DMS153 treated with DMSO at 0.1 percent for 48 hours (cell line): Measurements from ENCODE around the gene MUC5B.
"Not testable (repeated sequence)": the region's sequence is repeated elsewhere in the genome, so short reads cannot be mapped to it uniquely, and the experiment has no call there.

Experiments used
- DNase-seq: peaks from one replicate; lab custom pipeline; 2025; ENCODE audit not compliant: unreplicated experiment; lab: John Stamatoyannopoulos, UW

MUC5B gene

GRCh38 chr11:1201395-1202153 lies 21.3 kb upstream of the MUC5B start:
- DNase-seq = no peak

- no peak for DNase-seq
Observed at GRCh38 chr11:1202154-1202775, 20.6 kb upstream of the MUC5B start.

- peak; percentile 14 for DNase-seq
Observed at GRCh38 chr11:1202776-1203504, 19.9 kb upstream of the MUC5B start.

- no peak for DNase-seq
Observed at GRCh38 chr11:1203505-1204271, 19.2 kb upstream of the MUC5B start.

- DNase-seq = no peak
Observed at GRCh38 chr11:1204381-1205101, 18.3 kb upstream of the MUC5B start.

GRCh38 chr11:1205121-1205986 lies 17.5 kb upstream of the MUC5B start:
- DNase-seq = no peak

- no peak for DNase-seq
Observed at GRCh38 chr11:1205987-1206331, 16.9 kb upstream of the MUC5B start.

- DNase-seq = no peak
Observed at GRCh38 chr11:1206391-1207271, 16.2 kb upstream of the MUC5B start.

- no peak for DNase-seq
Observed at GRCh38 chr11:1207401-1208143, 15.3 kb upstream of the MUC5B start.

GRCh38 chr11:1208144-1208393 lies 14.8 kb upstream of the MUC5B start:
- DNase-seq = no peak

GRCh38 chr11:1208394-1209261 lies 14.2 kb upstream of the MUC5B start:
- DNase-seq = no peak

- DNase-seq = no peak
Observed at GRCh38 chr11:1209371-1210057, 13.4 kb upstream of the MUC5B start.

- no peak for DNase-seq
Observed at GRCh38 chr11:1211838-1212237, 11.0 kb upstream of the MUC5B start.

- DNase-seq = not testable (repeated sequence)
Observed at GRCh38 chr11:1215826-1216225, 7.0 kb upstream of the MUC5B start.

GRCh38 chr11:1217151-1217550 lies 5.7 kb upstream of the MUC5B start:
- DNase-seq = no peak

GRCh38 chr11:1218256-1218787 lies 4.5 kb upstream of the MUC5B start:
- no peak for DNase-seq
